Measurements from ENCODE around the gene IER2.

Gene IER2

GRCh38 chr19:13118424-13119193, 31.6 kb upstream of the IER2 start:
- no peak for DNase-seq (ENCODE audit: low read depth)

- no peak for DNase-seq (ENCODE audit: low read depth)
Observed at GRCh38 chr19:13119627-13120026, 30.6 kb upstream of the IER2 start.

GRCh38 chr19:13120031-13120430, 30.2 kb upstream of the IER2 start:
- DNase-seq (ENCODE audit: low read depth) = no peak

DNA sequence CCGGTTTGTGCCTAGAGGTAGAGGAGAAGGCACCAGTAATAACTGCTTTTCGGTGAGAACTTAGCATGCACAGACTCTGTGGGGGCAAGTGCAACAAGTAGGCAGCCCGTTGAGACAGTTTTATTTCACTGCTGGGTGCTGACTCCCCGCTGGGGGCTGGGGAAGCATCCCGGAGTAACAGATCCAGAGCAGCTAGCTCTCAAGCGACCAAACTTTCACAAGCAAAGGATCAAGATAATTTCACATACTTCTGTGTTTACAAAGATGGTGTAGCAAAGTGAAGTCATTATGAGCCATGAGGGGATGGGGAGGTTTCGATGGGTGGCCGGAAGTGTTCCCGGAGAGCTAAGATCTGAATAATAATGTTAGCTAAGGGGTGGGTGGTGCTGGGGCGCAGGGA, 29.4 kb upstream of the IER2 start:
- no peak for DNase-seq (ENCODE audit: low read depth)

- DNase-seq (ENCODE audit: low read depth) = no peak
Observed at GRCh38 chr19:13121551-13122274, 28.5 kb upstream of the IER2 start.

DNA sequence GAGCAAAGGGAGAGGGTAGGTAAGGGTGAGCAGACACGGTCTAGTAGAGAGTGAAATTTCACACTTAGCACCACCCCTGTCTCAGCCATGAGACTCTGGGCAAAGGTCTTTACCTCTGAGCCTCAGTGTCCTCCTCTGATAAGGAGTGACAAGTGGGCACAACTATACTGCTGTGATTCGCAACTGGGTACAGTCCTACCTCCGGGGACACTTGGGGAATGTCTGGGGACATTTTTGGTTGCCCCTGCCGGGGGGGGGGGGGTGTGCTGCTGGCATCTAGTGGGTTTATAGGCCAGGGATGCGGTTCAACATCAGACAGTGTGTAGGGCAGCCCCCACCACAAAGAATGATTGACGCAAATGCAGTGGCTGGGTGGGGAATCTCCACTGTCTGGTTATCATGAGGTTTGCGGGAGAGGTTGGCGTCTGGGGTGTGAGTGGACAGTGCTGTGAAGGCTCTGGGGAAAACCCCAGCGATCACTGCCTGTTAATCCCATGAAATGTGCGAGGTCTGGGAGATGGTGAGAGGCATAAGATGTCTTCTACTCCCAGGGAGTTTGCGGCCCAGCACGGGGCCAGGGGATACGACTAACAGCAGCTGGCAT, 27.8 kb upstream of the IER2 start:
- no peak for DNase-seq (ENCODE audit: low read depth)

DNA sequence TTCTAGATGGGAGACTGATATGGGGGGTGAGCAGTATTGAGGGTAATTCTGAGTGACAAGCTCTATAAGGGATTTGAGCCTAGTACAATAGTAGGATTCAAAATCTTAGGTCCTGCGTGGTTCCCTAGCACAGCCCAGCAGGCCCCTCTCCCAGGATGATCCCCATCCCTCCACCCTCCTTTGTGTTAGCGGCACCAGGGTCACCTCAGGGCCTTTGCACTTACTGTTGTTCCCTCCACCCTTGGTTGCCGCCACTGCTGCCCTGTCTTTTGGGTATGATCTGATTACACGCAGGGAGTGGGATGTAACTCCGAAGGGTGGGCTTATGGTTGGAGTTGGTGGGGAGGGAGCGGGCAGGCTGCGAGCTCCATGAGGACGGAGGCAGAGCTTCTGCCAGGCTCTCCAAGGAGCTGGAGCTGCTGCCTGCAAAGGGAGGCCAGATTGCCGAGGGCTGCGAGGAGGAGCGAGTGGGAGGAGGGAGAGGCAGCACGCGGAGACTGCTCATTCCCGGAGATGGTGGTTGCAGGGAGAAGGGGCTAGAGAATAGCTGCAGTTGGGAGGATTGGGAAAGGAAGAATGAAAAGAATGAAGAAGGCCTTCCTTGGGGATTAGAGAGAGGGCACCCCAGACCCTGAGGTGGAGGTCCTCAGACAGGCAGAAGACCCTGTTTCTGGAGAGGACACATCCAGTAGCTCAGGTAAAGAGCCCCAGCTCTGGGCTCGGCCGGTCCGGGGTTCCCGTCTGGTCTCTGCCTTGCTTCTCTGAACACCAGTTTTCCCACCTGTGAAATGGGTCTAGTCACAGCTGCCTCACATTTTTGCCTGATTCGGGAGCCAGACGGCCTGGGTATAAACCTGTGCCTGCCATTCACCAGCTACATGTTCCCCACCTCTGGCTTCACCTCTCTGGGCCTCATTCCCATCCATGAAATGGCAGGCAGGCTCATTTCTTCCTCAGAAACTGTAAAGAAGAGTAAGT, 26.9 kb upstream of the IER2 start:
- DNase-seq (ENCODE audit: low read depth) = no peak

DNA sequence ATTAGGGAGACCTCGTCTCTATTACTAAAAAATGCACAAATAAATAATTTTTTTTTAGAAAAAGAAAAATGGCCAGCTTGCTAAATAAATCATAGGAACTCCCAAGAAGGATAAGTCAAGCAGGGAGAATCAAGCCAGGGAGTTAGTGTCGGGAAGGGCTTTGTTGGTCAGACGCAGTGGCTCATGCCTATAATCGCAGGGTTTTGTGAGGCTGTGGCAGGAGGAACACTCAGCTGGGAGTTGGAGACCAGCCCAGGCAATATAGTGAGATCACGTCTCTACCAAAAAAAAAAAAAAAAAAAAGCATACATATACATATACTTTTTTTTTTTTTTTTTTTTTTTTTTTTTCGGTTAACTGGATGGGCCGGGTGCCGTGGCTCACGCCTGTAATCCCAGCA, 23.2 kb upstream of the IER2 start:
- no peak for DNase-seq (ENCODE audit: low read depth)

GRCh38 chr19:13127811-13128575, 22.2 kb upstream of the IER2 start:
- no peak for DNase-seq (ENCODE audit: low read depth)

DNA sequence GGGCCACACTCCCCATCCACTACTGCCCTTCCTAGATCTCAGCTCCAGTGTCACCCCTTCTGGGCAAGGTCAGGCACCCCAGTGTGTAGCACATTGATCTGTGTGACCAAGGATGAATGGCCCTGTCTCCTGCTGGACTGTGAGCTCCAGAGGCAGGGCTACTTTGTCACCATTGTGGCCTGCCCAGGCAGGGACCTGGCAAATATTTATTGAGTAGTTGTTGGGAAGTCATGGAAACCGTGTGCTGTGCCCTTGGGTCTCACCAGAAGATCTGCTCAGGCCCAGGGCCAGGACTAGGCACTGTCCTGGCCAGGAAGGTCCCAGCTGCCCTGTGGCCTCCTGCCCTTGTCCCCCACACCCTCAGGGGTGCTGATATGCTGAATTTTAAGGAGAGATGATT, 21.6 kb upstream of the IER2 start:
- no peak for DNase-seq (ENCODE audit: low read depth)

DNA sequence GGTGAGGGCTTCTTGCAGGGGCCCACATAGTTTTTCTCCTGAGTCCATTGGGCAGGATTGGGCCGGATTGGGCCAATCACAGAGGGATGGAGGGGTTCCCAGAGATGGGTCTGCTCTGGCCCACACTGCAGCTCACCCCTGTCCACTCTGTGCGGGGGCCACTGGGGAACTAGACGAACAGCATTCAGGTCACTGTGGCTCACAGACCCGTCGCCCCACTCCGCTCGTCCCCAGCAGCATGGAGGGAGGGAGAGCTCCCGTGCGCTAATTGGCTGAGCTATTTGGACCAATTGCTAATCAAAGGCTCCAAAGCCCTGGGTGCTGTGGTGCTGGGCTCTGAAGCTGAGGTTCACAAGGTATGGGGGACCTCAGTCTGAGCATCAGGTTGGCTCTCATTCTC, 20.8 kb upstream of the IER2 start:
- no peak for DNase-seq (ENCODE audit: low read depth)

DNA sequence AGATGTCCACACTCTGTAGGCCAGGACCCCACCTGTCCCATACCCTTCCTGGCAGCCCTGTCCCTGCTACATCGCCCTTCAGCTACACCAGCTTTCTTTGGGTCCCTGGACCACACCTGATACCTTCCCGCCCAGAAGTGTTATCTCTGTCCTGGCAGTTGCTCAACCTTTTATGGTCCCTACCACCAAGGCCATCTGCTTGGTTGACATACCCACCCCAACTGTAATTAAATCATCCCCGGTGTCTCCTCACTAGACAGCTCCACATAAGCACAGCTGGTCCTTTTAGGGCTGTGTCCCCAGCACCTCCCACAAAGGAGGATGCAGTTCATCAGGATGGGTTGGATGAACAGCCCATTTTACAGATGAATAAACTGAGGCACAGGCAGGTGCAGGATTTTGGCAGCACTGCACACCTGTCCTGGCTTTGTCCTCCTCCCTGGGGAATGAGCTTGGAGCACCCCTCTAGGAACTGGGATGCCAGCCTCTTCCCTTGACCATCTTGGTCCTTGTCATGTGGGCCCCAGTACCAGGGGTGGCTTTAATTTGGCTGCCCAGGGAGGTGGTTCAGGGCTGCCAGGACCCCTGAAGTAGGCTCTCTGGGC, 19.2 kb upstream of the IER2 start:
- DNase-seq (ENCODE audit: low read depth) = no peak

DNA sequence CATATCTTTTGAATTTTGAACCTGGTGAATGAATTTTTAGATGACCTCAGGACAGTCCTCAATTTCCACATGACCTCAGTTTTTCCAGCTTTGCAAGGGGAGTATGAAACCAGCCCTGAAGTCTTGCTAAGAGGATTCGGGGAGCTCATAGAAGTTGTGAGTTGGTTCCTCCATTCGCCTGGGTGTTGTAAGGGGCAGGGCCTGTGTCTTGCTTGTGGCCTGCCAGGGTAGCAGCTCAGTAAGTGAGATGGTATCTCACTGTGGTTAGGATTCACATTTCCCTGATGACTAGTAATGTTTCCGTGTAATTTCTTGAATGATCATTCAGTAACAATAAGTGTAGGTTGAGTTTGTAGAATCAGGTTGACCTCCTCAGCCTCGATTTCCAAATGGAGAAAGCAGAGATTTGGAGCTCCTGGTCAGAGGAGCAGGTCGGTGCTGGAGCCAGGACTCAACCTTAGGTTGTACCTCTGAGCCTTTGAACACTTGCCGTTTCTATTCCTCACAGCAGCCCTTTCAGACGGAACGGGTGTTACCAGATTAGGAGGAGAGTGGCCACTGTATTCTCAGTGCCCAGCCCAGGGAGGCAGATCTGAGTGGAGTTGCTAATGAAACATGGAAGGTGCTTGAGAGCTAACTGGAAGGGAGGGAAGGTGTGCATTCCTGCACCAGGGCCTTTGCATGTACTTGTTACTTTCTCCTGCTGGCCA, 17.6 kb upstream of the IER2 start:
- no peak for DNase-seq (ENCODE audit: low read depth)

DNA sequence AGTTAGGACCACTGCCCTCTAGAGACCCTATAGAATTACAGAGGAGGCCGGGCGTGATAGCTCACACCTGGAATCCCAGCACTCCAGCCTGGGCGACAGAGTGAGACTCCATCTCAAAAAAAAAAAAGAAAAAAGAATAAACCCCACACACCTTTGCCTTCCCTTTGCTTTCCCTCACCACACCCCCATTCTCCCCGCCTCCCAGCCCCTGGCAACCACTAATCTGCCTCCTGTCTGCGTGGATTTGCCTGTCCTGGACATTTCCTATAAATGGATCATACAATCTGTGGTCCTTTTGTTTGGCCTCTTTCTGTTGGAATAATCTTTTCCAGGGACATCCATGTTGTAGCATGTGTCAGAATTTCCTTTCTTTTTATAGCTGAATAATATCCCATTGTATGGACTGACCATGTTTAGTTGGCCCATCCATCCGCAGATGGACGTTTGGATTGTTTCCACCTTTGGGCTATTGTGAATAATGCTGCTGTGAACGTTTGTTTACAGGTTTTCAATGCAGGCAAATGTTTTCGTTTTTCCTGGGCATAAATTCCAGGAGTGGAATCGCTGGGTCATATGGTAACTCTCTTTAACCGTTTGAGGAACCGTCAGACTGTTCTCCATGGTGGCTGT, 16.9 kb upstream of the IER2 start:
- no peak for DNase-seq (ENCODE audit: low read depth)

- no peak for DNase-seq (ENCODE audit: low read depth)
Observed at GRCh38 chr19:13134626-13135025, 15.6 kb upstream of the IER2 start.

DNA sequence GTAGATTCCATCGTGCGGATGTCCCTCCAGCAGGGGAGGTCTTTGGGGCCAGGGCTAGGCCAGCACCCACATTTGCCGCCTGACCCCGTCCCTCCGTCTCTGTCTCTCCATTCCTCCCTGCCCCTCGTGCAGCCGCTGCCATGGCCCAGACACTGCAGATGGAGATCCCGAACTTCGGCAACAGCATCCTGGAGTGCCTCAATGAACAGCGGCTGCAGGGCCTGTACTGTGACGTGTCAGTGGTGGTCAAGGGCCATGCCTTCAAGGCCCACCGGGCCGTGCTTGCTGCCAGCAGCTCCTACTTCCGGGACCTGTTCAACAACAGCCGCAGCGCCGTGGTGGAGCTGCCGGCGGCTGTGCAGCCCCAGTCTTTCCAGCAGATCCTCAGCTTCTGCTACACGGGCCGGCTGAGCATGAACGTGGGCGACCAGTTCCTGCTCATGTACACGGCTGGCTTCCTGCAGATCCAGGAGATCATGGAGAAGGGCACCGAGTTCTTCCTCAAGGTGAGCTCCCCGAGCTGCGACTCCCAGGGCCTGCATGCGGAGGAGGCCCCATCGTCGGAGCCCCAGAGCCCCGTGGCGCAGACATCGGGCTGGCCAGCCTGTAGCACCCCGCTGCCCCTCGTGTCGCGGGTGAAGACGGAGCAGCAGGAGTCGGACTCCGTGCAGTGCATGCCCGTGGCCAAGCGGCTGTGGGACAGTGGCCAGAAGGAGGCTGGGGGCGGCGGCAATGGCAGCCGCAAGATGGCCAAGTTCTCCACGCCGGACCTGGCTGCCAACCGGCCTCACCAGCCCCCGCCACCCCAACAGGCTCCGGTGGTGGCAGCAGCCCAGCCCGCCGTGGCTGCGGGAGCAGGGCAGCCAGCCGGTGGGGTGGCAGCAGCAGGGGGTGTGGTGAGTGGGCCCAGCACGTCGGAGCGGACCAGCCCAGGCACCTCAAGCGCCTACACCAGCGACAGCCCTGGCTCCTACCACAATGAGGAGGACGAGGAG, 14.8 kb upstream of the IER2 start:
- no peak for DNase-seq (ENCODE audit: low read depth)

DNA sequence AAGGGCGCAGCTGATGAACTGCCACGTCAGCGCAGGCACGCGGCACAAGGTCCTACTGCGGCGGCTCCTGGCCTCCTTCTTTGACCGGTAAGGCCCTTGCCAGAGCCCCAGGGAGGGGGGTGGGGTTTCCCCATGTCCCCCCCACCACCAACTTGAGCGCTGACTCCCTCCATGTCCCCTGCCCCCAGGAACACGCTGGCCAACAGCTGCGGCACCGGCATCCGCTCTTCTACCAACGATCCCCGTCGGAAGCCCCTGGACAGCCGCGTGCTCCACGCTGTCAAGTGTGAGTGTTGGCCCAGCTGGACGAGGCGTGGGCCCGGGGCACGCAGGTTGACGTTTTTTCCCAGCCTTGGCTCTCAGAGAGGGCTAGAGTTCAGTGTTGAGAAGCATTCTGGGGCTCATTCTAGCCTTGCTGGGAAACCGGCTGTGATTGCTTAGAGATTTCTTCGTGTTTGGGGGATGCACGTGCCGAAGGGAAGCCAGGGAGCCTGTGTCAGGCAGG, 12.9 kb upstream of the IER2 start:
- DNase-seq (ENCODE audit: low read depth) = no peak

DNA sequence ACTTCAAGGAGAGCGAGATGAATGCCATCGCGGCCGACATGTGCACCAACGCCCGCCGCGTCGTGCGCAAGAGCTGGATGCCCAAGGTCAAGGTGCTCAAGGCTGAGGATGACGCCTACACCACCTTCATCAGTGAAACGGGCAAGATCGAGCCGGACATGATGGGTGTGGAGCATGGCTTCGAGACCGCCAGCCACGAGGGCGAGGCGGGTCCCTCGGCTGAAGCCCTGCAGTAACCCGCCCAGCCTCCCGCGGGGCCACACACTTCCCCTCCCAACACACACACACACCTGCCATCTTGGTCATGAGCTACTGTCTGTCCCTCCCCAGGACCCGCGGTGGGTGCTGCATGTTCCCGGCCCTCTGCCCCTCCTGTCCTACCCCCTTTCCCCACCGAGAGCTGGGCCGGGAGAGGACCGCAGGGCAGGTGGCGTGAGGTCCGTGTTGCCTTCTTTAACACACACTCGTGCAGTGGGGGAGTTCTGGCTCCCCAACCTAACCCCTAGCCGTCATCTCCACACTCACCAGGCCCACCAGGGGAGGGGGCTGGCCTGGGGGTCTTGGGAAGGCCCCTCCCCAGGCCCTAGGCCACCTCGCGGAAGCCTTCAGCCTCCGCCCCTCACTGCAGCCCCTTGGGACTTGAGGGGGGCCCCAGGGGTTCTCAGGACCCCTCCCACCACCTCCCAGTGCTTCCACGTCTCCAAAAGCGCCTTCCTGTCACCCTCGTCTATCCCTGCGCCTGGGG, 11.9 kb upstream of the IER2 start:
- DNase-seq (ENCODE audit: low read depth) = no peak

Data from stimulated activated CD8-positive, alpha-beta memory T cell treated with anti-CD3 and anti-CD28 coated beads, Interleukin-7, amount 100 ng/mL, for 24 hours (primary cell).